Thoracic aorta (tissue), 2 donors: ENCODE data around the gene GOLIM4. TPM values are rescaled to one million over a fixed set of nuclear protein-coding genes. Genes with fewer than 3 reads are reported as not detected.

ENCODE experiments used
- ATAC-seq: fragments of 150-250 bp; one replicate; pipeline ENCODE4 v1.8.0; 2017; ENCODE audit warnings: low read depth; ENCODE audit not compliant: insufficient number of reproducible peaks, low FRiP score
- DNase-seq: peaks from one replicate; pipeline ENCODE4 v3.0.0-alpha.2; 2020; ENCODE audit warnings: low spot score
- H3K27ac ChIP-seq, 2 donors: fragments of 200-600 bp; sonication (generic); 1 replicate in 1 of 2; 2 replicates in 1 of 2; pipeline ENCODE4 v1.5.1; 2016; ENCODE audit warnings: mild to moderate bottlenecking in 2 of 2, moderate library complexity in 2 of 2
- H3K27me3 ChIP-seq: fragments of 200-600 bp; sonication (generic); replicated peaks from 2 replicates; pipeline ENCODE4 v1.6.0; 2016; ENCODE audit warnings: mild to moderate bottlenecking; ENCODE audit not compliant: insufficient read depth
- H3K36me3 ChIP-seq: fragments of 200-600 bp; sonication (generic); one replicate; pipeline ENCODE4 v1.5.1; 2016
- H3K4me1 ChIP-seq, 2 donors: fragments of 200-600 bp; sonication (generic); 1 replicate in 1 of 2; 2 replicates in 1 of 2; pipeline versions ENCODE4 v1.5.1 to v1.6.0; 2016; ENCODE audit warnings: low read depth in 2 of 2, mild to moderate bottlenecking in 1 of 2; ENCODE audit not compliant: control insufficient read depth in 1 of 2
- H3K4me3 ChIP-seq: fragments of 200-600 bp; sonication (generic); 2 replicates; pipeline ENCODE4 v1.5.1; 2016; ENCODE audit warnings: mild to moderate bottlenecking
- H3K9me3 ChIP-seq: fragments of 200-600 bp; sonication (generic); 2 replicates; pipeline ENCODE4 v1.5.1; 2016
- CTCF ChIP-seq: fragments of 200-600 bp; sonication (generic); IDR thresholded peaks from one replicate; pipeline ENCODE4 v1.5.1; 2019; ENCODE audit warnings: antibody characterized with exemption
- total RNA-seq, 2 donors: library from RNA; depleted of rRNA; stranded (reverse); fragments of >200 nt; gene quantifications; one replicate each; pipeline versions ENCODE4 v1.1.0 to v1.2.3, GENCODE V29; 2016

GOLIM4 gene
- total RNA-seq, 2 donors from 2014 or later: 43.1 to 49.5 TPM

DNA sequence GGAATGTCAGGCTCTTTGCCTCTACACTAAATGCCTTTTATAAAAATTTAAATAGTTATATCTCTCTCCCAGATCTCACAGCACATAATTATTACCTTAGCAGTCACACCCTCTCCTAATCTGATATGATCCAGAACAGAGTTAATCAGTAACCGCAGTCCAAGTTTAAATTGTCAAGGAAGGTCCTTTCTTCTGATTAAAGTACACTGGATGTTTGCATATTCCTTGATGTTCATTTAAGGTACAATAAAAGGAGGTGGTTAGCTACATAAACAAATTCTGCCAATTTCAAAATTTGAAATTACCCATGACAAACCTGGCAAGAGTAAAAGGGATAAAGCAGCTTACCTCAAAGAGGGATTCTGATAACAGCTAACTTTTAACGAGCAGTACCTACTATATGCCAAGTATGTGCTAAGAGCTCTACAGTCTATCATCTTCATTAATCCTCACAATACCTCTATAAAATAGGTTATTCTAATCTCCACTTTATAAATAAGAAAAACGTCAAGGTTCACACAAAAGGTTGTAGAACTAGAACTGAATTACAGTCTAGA lies 4.3 kb downstream of the GOLIM4 start:
- no peaks in the 10 kb centered on the region for H3K36me3 ChIP-seq
- H3K4me3 ChIP-seq: no peak overlapping the region
- peaks cover 30 to 48% of the 10 kb centered on the region in 2 donors for H3K4me1 ChIP-seq
- H3K27ac ChIP-seq: no peak overlapping the region
- no peaks in the 10 kb centered on the region for H3K27me3 ChIP-seq
- no peak for ATAC-seq
- H3K9me3 ChIP-seq: no peaks in the 10 kb centered on the region
- DNase-seq: no peak
- no peak for TF ChIP-seq CTCF

GRCh38 chr3:168090306-168091085 lies 5.2 kb downstream of the GOLIM4 start:
- ATAC-seq (no peak), DNase-seq (no peak)
- Histone ChIP-seq H3K27me3 (no peaks in the 10 kb centered on the region), H3K4me1 (peaks cover 30 to 49% of the 10 kb centered on the region in 2 donors), H3K36me3 (no peaks in the 10 kb centered on the region), H3K27ac (no peak overlapping the region), H3K4me3 (no peak overlapping the region), H3K9me3 (no peaks in the 10 kb centered on the region)
- no peak for TF ChIP-seq CTCF

GRCh38 chr3:168089179-168089771 lies 6.4 kb downstream of the GOLIM4 start:
- Histone ChIP-seq H3K27me3 (no peaks in the 10 kb centered on the region), H3K36me3 (no peaks in the 10 kb centered on the region), H3K4me1 (peaks cover 30 to 47% of the 10 kb centered on the region in 2 donors), H3K4me3 (no peak overlapping the region), H3K27ac (no peak overlapping the region), H3K9me3 (no peaks in the 10 kb centered on the region)
- no peak for DNase-seq
- TF ChIP-seq CTCF: no peak
- no peak for ATAC-seq

- no peak overlapping the region for H3K4me3 ChIP-seq
- no peaks in the 10 kb centered on the region for H3K27me3 ChIP-seq
- H3K36me3 ChIP-seq: no peaks in the 10 kb centered on the region
- H3K9me3 ChIP-seq: no peaks in the 10 kb centered on the region
- H3K27ac ChIP-seq: no peak overlapping the region
- no peak for DNase-seq
- peaks cover 22 to 37% of the 10 kb centered on the region in 2 donors for H3K4me1 ChIP-seq
- TF ChIP-seq CTCF: no peak
- ATAC-seq: no peak
These were observed 7.5 kb downstream of the GOLIM4 start for GRCh38 chr3:168088106-168088720.

GRCh38 chr3:168087539-168087938 lies 8.2 kb downstream of the GOLIM4 start:
- Histone ChIP-seq H3K36me3 (no peaks in the 10 kb centered on the region), H3K4me1 (peaks cover 16 to 30% of the 10 kb centered on the region in 2 donors), H3K27ac (no peak overlapping the region), H3K27me3 (no peaks in the 10 kb centered on the region), H3K9me3 (no peaks in the 10 kb centered on the region), H3K4me3 (no peak overlapping the region)
- TF ChIP-seq CTCF: no peak
- ATAC-seq: no peak
- no peak for DNase-seq
